DOHH2 (cell line): Measurements from ENCODE around the gene SRPK2.

Experiments
- CTCF ChIP-seq: fragments of 200-600 bp; sonication (generic); IDR thresholded peaks from one replicate; pipeline ENCODE4 v1.5.1; 2014; ENCODE audit warnings: antibody characterized with exemption, mild to moderate bottlenecking, low read depth, low read length; ENCODE audit not compliant: poor library complexity, severe bottlenecking
- EZH2phosphoT487 ChIP-seq: fragments of 200-600 bp; sonication (generic); IDR thresholded peaks from 2 replicates; pipeline ENCODE4 v1.6.1; 2017; ENCODE audit warnings: borderline replicate concordance, mild to moderate bottlenecking, antibody characterized with exemption, low read length, moderate library complexity, mixed read lengths

GRCh38 chr7:105180002-105180401 is 208.7 kb downstream of the SRPK2 start:
- TF ChIP-seq CTCF (no peak), EZH2phosphoT487 (no peak)
